Activated T-helper 1 cell treated with anti-CD3 and anti-CD28 coated beads, Interleukin-12 subunit alpha, Interleukin-12 subunit beta, Interleukin-2, Interleukin-4 antibody, amounts not matched to agents 30 ng/mL and 10 ng/mL and 1 ng/mL, durations not matched to agents 14 hours and 24 hours and 36 hours (primary cell): ENCODE data around the gene SHROOM3. TPM values are rescaled to one million over a fixed set of nuclear protein-coding genes. Genes with fewer than 3 reads are reported as not detected.

ENCODE experiments used
- DNase-seq: peaks from one replicate; pipeline ENCODE4 v3.0.0; 2021; ENCODE audit warnings: low spot score
- H3K27ac Mint-ChIP-seq: one replicate; pipeline ENCODE4 v1.8.0; 2021; ENCODE audit warnings: mild to moderate bottlenecking, mixed read lengths
- H3K27me3 Mint-ChIP-seq: one replicate; pipeline ENCODE4 v1.8.0; 2022; ENCODE audit warnings: mild to moderate bottlenecking, moderate library complexity, mixed read lengths; ENCODE audit not compliant: insufficient read depth
- H3K36me3 Mint-ChIP-seq: one replicate; pipeline ENCODE4 v1.8.0; 2021; ENCODE audit warnings: low read depth, mixed read lengths
- H3K4me1 Mint-ChIP-seq: one replicate; pipeline ENCODE4 v1.8.0; 2021; ENCODE audit warnings: low read depth, mixed read lengths
- H3K4me3 Mint-ChIP-seq: one replicate; pipeline ENCODE4 v1.8.0; 2021; ENCODE audit warnings: mild to moderate bottlenecking, moderate library complexity, mixed read lengths
- H3K9me3 Mint-ChIP-seq: one replicate; pipeline ENCODE4 v1.8.0; 2021; ENCODE audit warnings: mixed read lengths
- intact Hi-C: fragments of 100-400 bp; cut with micrococcal nuclease; formaldehyde crosslinking; loops from one replicate; pipeline ENCODE4 v1.15.1; 2024
- total RNA-seq: library from RNA; stranded (reverse); gene quantifications from 2 replicates; pipeline ENCODE4 v1.2.3, GENCODE V29; 2022

SHROOM3 gene
- total RNA-seq, 1 donor from 2014 or later, result 0.05 TPM

GRCh38 chr4:76773766-76774165 is 338.7 kb downstream of the SHROOM3 start:
- H3K27ac Mint-ChIP-seq, result no peak overlapping the region
- H3K4me1 Mint-ChIP-seq, result no peaks in the 10 kb centered on the region
- H3K36me3 Mint-ChIP-seq, result no peaks in the 10 kb centered on the region
- DNase-seq, result no peak
- intact Hi-C loops, result no loop called here
- no peak overlapping the region for H3K4me3 Mint-ChIP-seq
- H3K27me3 Mint-ChIP-seq, result no peaks in the 10 kb centered on the region
- H3K9me3 Mint-ChIP-seq, result no peaks in the 10 kb centered on the region

GRCh38 chr4:76779740-76780459 is 344.9 kb downstream of the SHROOM3 start:
- no peaks in the 10 kb centered on the region for H3K36me3 Mint-ChIP-seq
- no peaks in the 10 kb centered on the region for H3K27me3 Mint-ChIP-seq
- no peaks in the 10 kb centered on the region for H3K9me3 Mint-ChIP-seq
- H3K4me1 Mint-ChIP-seq, result no peaks in the 10 kb centered on the region
- H3K4me3 Mint-ChIP-seq, result no peak overlapping the region
- intact Hi-C loops, result no loop called here
- no peak overlapping the region for H3K27ac Mint-ChIP-seq
- DNase-seq, result no peak

- no peaks in the 10 kb centered on the region for H3K27me3 Mint-ChIP-seq
- intact Hi-C loops, result no loop called here
These were observed 346.0 kb downstream of the SHROOM3 start for GRCh38 chr4:76780781-76781697.

GRCh38 chr4:76781698-76782595 is 346.9 kb downstream of the SHROOM3 start:
- Mint-ChIP-seq H3K27me3 (no peaks in the 10 kb centered on the region), H3K9me3 (no peaks in the 10 kb centered on the region), H3K36me3 (no peaks in the 10 kb centered on the region), H3K4me1 (no peaks in the 10 kb centered on the region), H3K4me3 (no peak overlapping the region), H3K27ac (no peak overlapping the region)
- intact Hi-C loops, result no loop called here
- no peak for DNase-seq

More at GRCh38 chr4:76780781-76781697, 346.0 kb downstream of the SHROOM3 start:
- Mint-ChIP-seq H3K9me3 (no peaks in the 10 kb centered on the region), H3K36me3 (no peaks in the 10 kb centered on the region), H3K4me3 (no peak overlapping the region), H3K27ac (no peak overlapping the region), H3K4me1 (no peaks in the 10 kb centered on the region)
- no peak for DNase-seq

- no peaks in the 10 kb centered on the region for H3K36me3 Mint-ChIP-seq
- no peak overlapping the region for H3K4me3 Mint-ChIP-seq
- no peak overlapping the region for H3K27ac Mint-ChIP-seq
These were observed 347.8 kb downstream of the SHROOM3 start for GRCh38 chr4:76782837-76783236.

GRCh38 chr4:76783836-76784235 is 348.8 kb downstream of the SHROOM3 start:
- H3K4me1 Mint-ChIP-seq, result no peaks in the 10 kb centered on the region
- H3K9me3 Mint-ChIP-seq, result no peaks in the 10 kb centered on the region
- H3K4me3 Mint-ChIP-seq, result no peak overlapping the region
- H3K27ac Mint-ChIP-seq, result no peak overlapping the region
- H3K36me3 Mint-ChIP-seq, result no peaks in the 10 kb centered on the region
- no peaks in the 10 kb centered on the region for H3K27me3 Mint-ChIP-seq
- no peak for DNase-seq
- intact Hi-C loops, result no loop called here

More at GRCh38 chr4:76782837-76783236, 347.8 kb downstream of the SHROOM3 start:
- intact Hi-C loops, result no loop called here
- DNase-seq, result no peak
- H3K27me3 Mint-ChIP-seq, result no peaks in the 10 kb centered on the region
- H3K4me1 Mint-ChIP-seq, result no peaks in the 10 kb centered on the region
- H3K9me3 Mint-ChIP-seq, result no peaks in the 10 kb centered on the region

GRCh38 chr4:76784237-76784636 is 349.2 kb downstream of the SHROOM3 start:
- no peak for DNase-seq
- Mint-ChIP-seq H3K4me1 (no peaks in the 10 kb centered on the region), H3K36me3 (no peaks in the 10 kb centered on the region), H3K9me3 (no peaks in the 10 kb centered on the region), H3K27me3 (peaks cover 1% of the 10 kb centered on the region), H3K4me3 (no peak overlapping the region), H3K27ac (no peak overlapping the region)
- intact Hi-C loops, result no loop called here

- Mint-ChIP-seq H3K36me3 (no peaks in the 10 kb centered on the region), H3K4me1 (no peaks in the 10 kb centered on the region), H3K27me3 (peaks cover 4% of the 10 kb centered on the region), H3K9me3 (no peaks in the 10 kb centered on the region), H3K27ac (no peak overlapping the region), H3K4me3 (no peak overlapping the region)
- DNase-seq, result no peak
- intact Hi-C loops, result no loop called here
These were observed 352.9 kb downstream of the SHROOM3 start for GRCh38 chr4:76787898-76788297.

GRCh38 chr4:76790377-76790776 is 355.3 kb downstream of the SHROOM3 start:
- no peak for DNase-seq
- H3K4me3 Mint-ChIP-seq, result no peak overlapping the region
- H3K9me3 Mint-ChIP-seq, result no peaks in the 10 kb centered on the region
- intact Hi-C loops, result no loop called here
- peaks cover 9% of the 10 kb centered on the region for H3K27me3 Mint-ChIP-seq
- H3K36me3 Mint-ChIP-seq, result no peaks in the 10 kb centered on the region
- no peaks in the 10 kb centered on the region for H3K4me1 Mint-ChIP-seq
- no peak overlapping the region for H3K27ac Mint-ChIP-seq

GRCh38 chr4:76791479-76791878 is 356.4 kb downstream of the SHROOM3 start:
- Mint-ChIP-seq H3K9me3 (no peaks in the 10 kb centered on the region), H3K36me3 (no peaks in the 10 kb centered on the region), H3K4me1 (no peaks in the 10 kb centered on the region), H3K27me3 (peaks cover 9% of the 10 kb centered on the region), H3K4me3 (no peak overlapping the region), H3K27ac (no peak overlapping the region)
- intact Hi-C loops, result no loop called here
- DNase-seq, result no peak

- no peak for DNase-seq
- Mint-ChIP-seq H3K36me3 (no peaks in the 10 kb centered on the region), H3K27ac (no peak overlapping the region), H3K27me3 (peaks cover 9% of the 10 kb centered on the region), H3K4me1 (no peaks in the 10 kb centered on the region), H3K4me3 (no peak overlapping the region), H3K9me3 (no peaks in the 10 kb centered on the region)
- intact Hi-C loops, result no loop called here
These were observed 357.4 kb downstream of the SHROOM3 start for GRCh38 chr4:76792418-76792817.

- intact Hi-C loops, result no loop called here
- H3K9me3 Mint-ChIP-seq, result no peaks in the 10 kb centered on the region
- no peaks in the 10 kb centered on the region for H3K4me1 Mint-ChIP-seq
- H3K36me3 Mint-ChIP-seq, result no peaks in the 10 kb centered on the region
- no peak for DNase-seq
- no peak overlapping the region for H3K27ac Mint-ChIP-seq
- H3K27me3 Mint-ChIP-seq, result peaks cover 8% of the 10 kb centered on the region
- no peak overlapping the region for H3K4me3 Mint-ChIP-seq
These were observed 360.2 kb downstream of the SHROOM3 start for GRCh38 chr4:76795243-76795642.
